Gastrocnemius medialis (tissue), 4 donors: ENCODE measurements around the gene WNK4.

ENCODE experiments used
- POLR2A ChIP-seq, 2 donors: fragments of 450-650 bp; IDR thresholded peaks; one replicate each; pipeline ENCODE4 v1.6.1; 2017; ENCODE audit warnings: antibody characterized with exemption in 2 of 2, mild to moderate bottlenecking in 2 of 2, moderate library complexity in 2 of 2
- TF ChIP-seq, protein P1 (sequence below), 5 experiments: fragments of 450-650 bp in 3 of 5; fragments of 200-600 bp in 2 of 5; sonication (generic) in 2 of 5; IDR thresholded peaks in 4 of 5; conservative IDR thresholded peaks in 1 of 5; 1 replicate in 4 of 5; 2 replicates in 1 of 5; pipeline ENCODE4 v1.5.1; 2016 to 2019; ENCODE audit warnings: antibody characterized with exemption in 5 of 5, mild to moderate bottlenecking in 3 of 5, moderate library complexity in 3 of 5

DNA sequence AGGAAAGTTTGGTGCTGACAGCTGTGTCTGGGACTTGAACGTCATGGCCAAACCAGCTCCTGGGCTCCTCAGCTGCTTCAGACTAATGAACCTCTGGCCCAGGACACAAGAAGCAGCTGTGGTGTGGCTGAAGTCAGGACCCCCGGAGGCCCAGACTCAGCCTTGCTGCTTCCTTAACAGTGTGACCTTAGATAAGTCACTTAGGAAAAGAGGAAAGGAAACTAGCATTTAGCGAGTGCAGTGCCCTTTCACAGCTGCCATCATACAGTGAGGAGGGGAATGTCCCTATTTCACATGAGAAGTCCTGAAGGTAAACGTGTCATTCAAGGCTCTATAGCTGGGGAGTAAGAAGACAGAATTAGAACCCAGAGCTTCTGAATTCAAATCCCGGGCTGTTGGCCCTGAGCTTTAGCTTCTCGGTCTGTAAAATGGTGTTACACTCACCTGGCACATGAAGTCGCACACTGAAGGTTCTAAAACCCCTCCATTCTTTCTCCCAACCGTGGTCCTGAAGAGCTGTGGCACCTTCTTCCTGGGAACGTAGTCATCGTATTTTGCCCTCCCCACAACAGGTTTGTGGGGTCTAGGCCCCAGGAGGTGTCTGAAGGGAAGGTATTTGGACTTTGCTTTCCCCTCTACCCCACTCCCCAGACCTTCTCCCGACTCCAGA lies 20.3 kb upstream of the WNK4 start:
- TF ChIP-seq, protein P1, sequence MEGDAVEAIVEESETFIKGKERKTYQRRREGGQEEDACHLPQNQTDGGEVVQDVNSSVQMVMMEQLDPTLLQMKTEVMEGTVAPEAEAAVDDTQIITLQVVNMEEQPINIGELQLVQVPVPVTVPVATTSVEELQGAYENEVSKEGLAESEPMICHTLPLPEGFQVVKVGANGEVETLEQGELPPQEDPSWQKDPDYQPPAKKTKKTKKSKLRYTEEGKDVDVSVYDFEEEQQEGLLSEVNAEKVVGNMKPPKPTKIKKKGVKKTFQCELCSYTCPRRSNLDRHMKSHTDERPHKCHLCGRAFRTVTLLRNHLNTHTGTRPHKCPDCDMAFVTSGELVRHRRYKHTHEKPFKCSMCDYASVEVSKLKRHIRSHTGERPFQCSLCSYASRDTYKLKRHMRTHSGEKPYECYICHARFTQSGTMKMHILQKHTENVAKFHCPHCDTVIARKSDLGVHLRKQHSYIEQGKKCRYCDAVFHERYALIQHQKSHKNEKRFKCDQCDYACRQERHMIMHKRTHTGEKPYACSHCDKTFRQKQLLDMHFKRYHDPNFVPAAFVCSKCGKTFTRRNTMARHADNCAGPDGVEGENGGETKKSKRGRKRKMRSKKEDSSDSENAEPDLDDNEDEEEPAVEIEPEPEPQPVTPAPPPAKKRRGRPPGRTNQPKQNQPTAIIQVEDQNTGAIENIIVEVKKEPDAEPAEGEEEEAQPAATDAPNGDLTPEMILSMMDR (IDR thresholded peaks at IDR 0.05 in 4 of 5, conservative IDR thresholded peaks at IDR 0.05 in 1 of 5) = no peak
- TF ChIP-seq POLR2A (IDR thresholded peaks at IDR 0.05) = no peak
